Activated T-helper 17 cell treated with anti-CD3 and anti-CD28 coated beads, Interleukin-2, amount 50 U/mL, for 72 hours (primary cell): ENCODE results near the gene ZNF768. TPM values are rescaled to one million over a fixed set of nuclear protein-coding genes. Genes with fewer than 3 reads are reported as not detected.

Experiments
- ATAC-seq: fragments of 150-1000 bp; cut with Tn5 transposase; replicated peaks from 2 replicates; pipeline ENCODE4 v1.10.0; 2021; ENCODE audit warnings: mild to moderate bottlenecking, moderate library complexity
- H3K27ac Mint-ChIP-seq: one replicate; pipeline ENCODE4 v1.8.0; 2022; ENCODE audit warnings: mixed read lengths
- H3K27me3 Mint-ChIP-seq: one replicate; pipeline ENCODE4 v1.8.0; 2022; ENCODE audit warnings: mixed read lengths
- H3K36me3 Mint-ChIP-seq: one replicate; pipeline ENCODE4 v1.8.0; 2022; ENCODE audit warnings: low read depth, mild to moderate bottlenecking, mixed read lengths
- H3K4me1 Mint-ChIP-seq: one replicate; pipeline ENCODE4 v1.8.0; 2022; ENCODE audit warnings: mixed read lengths
- H3K4me3 Mint-ChIP-seq: one replicate; pipeline ENCODE4 v1.8.0; 2022; ENCODE audit warnings: mild to moderate bottlenecking, mixed read lengths
- H3K9me3 Mint-ChIP-seq: one replicate; pipeline ENCODE4 v1.8.0; 2022; ENCODE audit warnings: mixed read lengths
- total RNA-seq, 2 donors: library from RNA; stranded (reverse); gene quantifications; one replicate each; pipeline ENCODE4 v1.2.3, GENCODE V29; 2022

Gene ZNF768
- total RNA-seq, 2 donors from 2014 or later: 3.7 to 5.3 TPM

DNA sequence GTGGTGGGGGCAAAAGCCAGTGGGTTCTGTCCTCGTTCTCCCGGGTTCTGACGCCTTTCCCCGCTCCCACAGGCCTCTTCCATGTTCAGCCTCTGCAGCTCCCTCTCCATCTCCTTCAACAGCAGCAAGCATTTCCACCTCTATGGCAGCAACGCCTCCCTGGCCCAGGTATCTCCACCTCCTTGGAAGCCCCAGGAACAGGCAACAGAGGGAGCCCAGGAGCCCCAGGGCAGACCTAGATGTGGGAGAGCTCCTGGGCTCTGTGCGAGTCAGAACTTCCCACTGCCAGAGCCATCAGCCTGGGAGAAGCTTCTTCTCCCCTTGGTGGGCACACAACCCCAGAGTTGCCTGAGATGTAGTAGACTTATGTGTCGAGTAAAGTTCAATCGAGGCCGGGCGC lies 7.8 kb downstream of the ZNF768 start:
- Mint-ChIP-seq H3K36me3 (peaks cover 87% of the 10 kb centered on the region), H3K4me1 (peaks cover 9% of the 10 kb centered on the region), H3K4me3 (no peak overlapping the region), H3K27ac (no peak overlapping the region), H3K27me3 (no peaks in the 10 kb centered on the region), H3K9me3 (no peaks in the 10 kb centered on the region)
- ATAC-seq: no peak

DNA sequence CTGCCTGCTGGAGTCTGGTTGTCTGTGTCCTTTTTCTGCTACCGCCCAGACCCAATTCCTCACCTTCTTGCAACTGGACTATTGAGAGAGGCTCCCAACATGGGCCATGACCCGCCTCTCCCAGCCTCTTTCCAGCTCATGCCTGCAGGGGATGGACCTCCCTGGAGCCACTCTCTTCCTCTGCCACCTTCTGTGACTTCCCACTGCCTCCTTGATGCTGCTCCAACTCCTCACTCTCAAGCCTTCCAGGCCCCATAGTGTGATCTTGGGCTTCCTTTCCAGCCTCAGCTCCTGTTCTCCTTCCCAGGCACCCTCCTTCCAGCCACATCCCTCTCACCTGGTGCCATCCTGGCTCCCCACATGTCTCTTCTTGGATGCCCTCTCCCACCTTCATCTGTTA lies 11.1 kb downstream of the ZNF768 start:
- Mint-ChIP-seq H3K27ac (peak overlapping the region; percentile 29), H3K9me3 (no peaks in the 10 kb centered on the region), H3K4me3 (no peak overlapping the region)

DNA sequence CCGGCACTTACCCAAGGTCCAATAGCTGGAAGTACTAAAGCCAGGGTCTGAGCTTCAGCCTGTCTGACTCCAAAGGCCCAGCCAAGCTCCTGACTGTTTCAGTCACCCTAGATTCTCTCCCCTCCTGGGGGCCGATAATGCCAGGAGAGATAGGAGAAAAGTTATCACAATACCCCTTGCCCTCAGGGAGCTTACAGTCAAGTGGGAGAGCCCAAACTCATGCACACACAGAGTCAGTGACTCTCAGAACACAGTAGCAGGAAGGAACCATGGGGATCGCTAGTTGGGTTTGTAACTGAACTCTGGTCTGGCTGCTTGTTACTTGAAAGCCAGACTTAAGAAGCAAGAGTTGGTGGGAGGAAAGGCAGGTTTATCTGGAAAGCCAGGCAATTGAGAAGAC lies 14.9 kb downstream of the ZNF768 start:
- H3K27me3 Mint-ChIP-seq: no peaks in the 10 kb centered on the region
- H3K27ac Mint-ChIP-seq: peak overlapping the region; percentile 73
- H3K4me1 Mint-ChIP-seq: peaks cover 5% of the 10 kb centered on the region
- H3K4me3 Mint-ChIP-seq: no peak overlapping the region
- H3K9me3 Mint-ChIP-seq: no peaks in the 10 kb centered on the region
- peaks cover 98% of the 10 kb centered on the region for H3K36me3 Mint-ChIP-seq
- no peak for ATAC-seq

More for the DNA sequence above, 11.1 kb downstream of the ZNF768 start:
- Mint-ChIP-seq H3K4me1 (peaks cover 5% of the 10 kb centered on the region), H3K27me3 (no peaks in the 10 kb centered on the region), H3K36me3 (peaks cover 99% of the 10 kb centered on the region)
- ATAC-seq: no peak

- no peak for ATAC-seq
- Mint-ChIP-seq H3K27me3 (no peaks in the 10 kb centered on the region), H3K36me3 (peaks cover 98% of the 10 kb centered on the region), H3K27ac (peak overlapping the region; percentile 73), H3K9me3 (no peaks in the 10 kb centered on the region), H3K4me1 (peaks cover 3% of the 10 kb centered on the region), H3K4me3 (no peak overlapping the region)
Observed at GRCh38 chr16:30510376-30510938, 15.9 kb downstream of the ZNF768 start.

- Mint-ChIP-seq H3K27me3 (no peaks in the 10 kb centered on the region), H3K9me3 (no peaks in the 10 kb centered on the region), H3K27ac (peak overlapping the region; percentile 36), H3K36me3 (peaks cover 98% of the 10 kb centered on the region), H3K4me1 (no peaks in the 10 kb centered on the region), H3K4me3 (no peak overlapping the region)
- ATAC-seq: no peak
Observed at GRCh38 chr16:30509081-30509765, 17.1 kb downstream of the ZNF768 start.

- Mint-ChIP-seq H3K9me3 (no peaks in the 10 kb centered on the region), H3K27me3 (no peaks in the 10 kb centered on the region), H3K27ac (peak overlapping the region; percentile 82), H3K36me3 (peaks cover 86% of the 10 kb centered on the region), H3K4me1 (peaks cover 5% of the 10 kb centered on the region), H3K4me3 (no peak overlapping the region)
- ATAC-seq: no peak
Observed at GRCh38 chr16:30503403-30504296, 22.7 kb downstream of the ZNF768 start.

DNA sequence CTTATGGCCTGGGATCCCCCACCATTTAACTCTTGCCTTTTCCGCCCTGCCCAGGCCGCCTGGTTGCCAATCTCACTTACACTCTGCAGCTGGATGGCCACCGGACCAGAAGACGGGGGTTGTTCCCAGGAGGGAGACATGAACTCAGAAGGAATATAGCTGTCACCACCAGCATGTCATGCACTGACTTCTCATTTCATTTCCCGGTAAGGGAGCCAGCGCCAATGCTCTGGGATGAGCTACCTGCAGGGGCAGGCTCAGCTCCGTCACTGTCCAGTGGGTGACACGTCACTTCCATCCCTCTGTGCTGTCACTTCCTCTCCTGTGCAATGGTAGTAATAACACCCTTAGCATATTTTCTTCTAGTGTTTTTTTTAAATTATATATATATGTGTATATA lies 27.1 kb downstream of the ZNF768 start:
- peak; percentile 21 for ATAC-seq
- H3K27ac Mint-ChIP-seq: no peak overlapping the region
- H3K4me1 Mint-ChIP-seq: peaks cover 5% of the 10 kb centered on the region

DNA sequence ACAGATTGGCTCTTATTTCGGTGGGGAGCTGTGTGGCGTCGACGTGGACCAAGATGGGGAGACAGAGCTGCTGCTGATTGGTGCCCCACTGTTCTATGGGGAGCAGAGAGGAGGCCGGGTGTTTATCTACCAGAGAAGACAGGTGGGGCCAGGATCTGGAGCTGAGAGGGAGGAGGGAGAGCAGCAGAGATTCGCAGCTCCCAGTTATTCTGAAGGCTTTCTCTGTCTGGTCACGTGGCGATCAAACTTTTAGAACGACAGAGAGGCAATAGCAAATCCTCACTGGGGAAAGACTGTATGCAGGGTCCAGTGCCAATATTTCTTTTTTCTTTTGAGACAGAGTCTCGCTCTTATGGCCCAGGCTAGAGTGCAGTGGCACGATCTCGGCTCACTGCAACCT lies 31.7 kb downstream of the ZNF768 start:
- H3K36me3 Mint-ChIP-seq: peaks cover 92% of the 10 kb centered on the region
- peak overlapping the region; percentile 17 for H3K27ac Mint-ChIP-seq
- ATAC-seq: no peak

More for the DNA sequence above, 27.1 kb downstream of the ZNF768 start:
- Mint-ChIP-seq H3K27me3 (no peaks in the 10 kb centered on the region), H3K36me3 (peaks cover 84% of the 10 kb centered on the region), H3K4me3 (no peak overlapping the region), H3K9me3 (no peaks in the 10 kb centered on the region)

GRCh38 chr16:30493941-30494488 lies 32.4 kb downstream of the ZNF768 start:
- Mint-ChIP-seq H3K4me1 (peaks cover 13% of the 10 kb centered on the region), H3K27ac (peak overlapping the region; percentile 17), H3K27me3 (no peaks in the 10 kb centered on the region), H3K36me3 (peaks cover 92% of the 10 kb centered on the region), H3K4me3 (no peak overlapping the region), H3K9me3 (no peaks in the 10 kb centered on the region)
- ATAC-seq: no peak

More for the DNA sequence above, 31.7 kb downstream of the ZNF768 start:
- no peaks in the 10 kb centered on the region for H3K27me3 Mint-ChIP-seq
- H3K4me3 Mint-ChIP-seq: no peak overlapping the region
- H3K9me3 Mint-ChIP-seq: no peaks in the 10 kb centered on the region
- H3K4me1 Mint-ChIP-seq: peaks cover 13% of the 10 kb centered on the region

GRCh38 chr16:30491744-30492308 lies 34.5 kb downstream of the ZNF768 start:
- Mint-ChIP-seq H3K36me3 (peaks cover 91% of the 10 kb centered on the region), H3K4me1 (peaks cover 19% of the 10 kb centered on the region), H3K4me3 (no peak overlapping the region), H3K27me3 (no peaks in the 10 kb centered on the region), H3K27ac (peak overlapping the region; percentile 75), H3K9me3 (no peaks in the 10 kb centered on the region)
- ATAC-seq: no peak

GRCh38 chr16:30491229-30491628 lies 35.1 kb downstream of the ZNF768 start:
- peaks cover 91% of the 10 kb centered on the region for H3K36me3 Mint-ChIP-seq
- ATAC-seq: no peak
- no peaks in the 10 kb centered on the region for H3K9me3 Mint-ChIP-seq
- H3K27ac Mint-ChIP-seq: peak overlapping the region; percentile 75
- H3K4me1 Mint-ChIP-seq: peaks cover 19% of the 10 kb centered on the region
- no peak overlapping the region for H3K4me3 Mint-ChIP-seq
- H3K27me3 Mint-ChIP-seq: no peaks in the 10 kb centered on the region

GRCh38 chr16:30490210-30490609 lies 36.2 kb downstream of the ZNF768 start:
- no peak for ATAC-seq
- H3K36me3 Mint-ChIP-seq: peaks cover 93% of the 10 kb centered on the region
- H3K4me1 Mint-ChIP-seq: peaks cover 23% of the 10 kb centered on the region
- H3K27me3 Mint-ChIP-seq: no peaks in the 10 kb centered on the region
- H3K4me3 Mint-ChIP-seq: no peak overlapping the region
- no peaks in the 10 kb centered on the region for H3K9me3 Mint-ChIP-seq
- H3K27ac Mint-ChIP-seq: no peak overlapping the region

DNA sequence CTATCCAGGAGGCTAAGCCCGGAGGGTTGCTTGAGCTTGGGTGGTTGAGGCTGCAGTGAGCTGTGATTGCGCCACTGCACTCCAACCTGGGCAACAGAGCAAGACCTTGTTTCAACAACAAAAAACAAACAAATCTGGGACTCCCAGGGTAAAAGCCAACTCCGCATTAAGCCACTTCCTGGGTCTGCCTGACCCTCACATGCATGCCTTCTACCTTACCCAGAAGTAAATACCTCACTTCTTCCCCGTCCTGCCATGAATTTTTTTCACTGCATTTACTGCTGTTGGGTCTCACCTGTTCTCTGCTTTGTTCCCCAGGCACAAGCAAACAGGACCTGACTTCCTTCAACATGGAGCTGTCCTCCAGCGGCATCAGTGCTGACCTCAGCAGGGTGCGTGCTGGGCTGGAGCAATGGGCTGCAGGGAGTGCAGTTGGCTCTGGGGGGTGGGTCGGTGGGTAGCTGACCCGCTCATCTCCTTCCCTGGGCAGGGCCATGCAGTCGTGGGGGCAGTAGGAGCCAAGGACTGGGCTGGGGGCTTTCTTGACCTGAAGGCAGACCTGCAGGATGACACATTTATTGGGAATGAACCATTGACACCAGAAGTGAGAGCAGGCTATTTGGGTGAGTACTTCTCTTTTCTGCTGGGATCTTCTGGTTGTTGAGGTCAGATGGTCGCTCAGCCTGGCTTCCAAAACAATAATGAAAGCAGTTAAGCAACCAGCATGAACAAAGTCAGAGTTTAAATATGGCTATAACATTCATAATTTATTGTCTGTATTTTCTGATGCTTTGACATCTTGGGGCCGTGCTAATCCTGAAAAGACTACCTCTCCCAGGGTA lies 37.4 kb downstream of the ZNF768 start:
- Mint-ChIP-seq H3K9me3 (no peaks in the 10 kb centered on the region), H3K4me1 (peaks cover 23% of the 10 kb centered on the region), H3K36me3 (peaks cover 93% of the 10 kb centered on the region), H3K27me3 (no peaks in the 10 kb centered on the region), H3K27ac (peak overlapping the region; percentile 39), H3K4me3 (no peak overlapping the region)
- ATAC-seq: no peak
